Inflammatory macrophage treated with lipopolysaccharide for 4 hours (primary cell): ENCODE results near the gene CSRP1.

Experiments used
- DNase-seq: peaks from one replicate; pipeline ENCODE4 v3.0.0-alpha.2; 2020

The CSRP1 gene

DNA sequence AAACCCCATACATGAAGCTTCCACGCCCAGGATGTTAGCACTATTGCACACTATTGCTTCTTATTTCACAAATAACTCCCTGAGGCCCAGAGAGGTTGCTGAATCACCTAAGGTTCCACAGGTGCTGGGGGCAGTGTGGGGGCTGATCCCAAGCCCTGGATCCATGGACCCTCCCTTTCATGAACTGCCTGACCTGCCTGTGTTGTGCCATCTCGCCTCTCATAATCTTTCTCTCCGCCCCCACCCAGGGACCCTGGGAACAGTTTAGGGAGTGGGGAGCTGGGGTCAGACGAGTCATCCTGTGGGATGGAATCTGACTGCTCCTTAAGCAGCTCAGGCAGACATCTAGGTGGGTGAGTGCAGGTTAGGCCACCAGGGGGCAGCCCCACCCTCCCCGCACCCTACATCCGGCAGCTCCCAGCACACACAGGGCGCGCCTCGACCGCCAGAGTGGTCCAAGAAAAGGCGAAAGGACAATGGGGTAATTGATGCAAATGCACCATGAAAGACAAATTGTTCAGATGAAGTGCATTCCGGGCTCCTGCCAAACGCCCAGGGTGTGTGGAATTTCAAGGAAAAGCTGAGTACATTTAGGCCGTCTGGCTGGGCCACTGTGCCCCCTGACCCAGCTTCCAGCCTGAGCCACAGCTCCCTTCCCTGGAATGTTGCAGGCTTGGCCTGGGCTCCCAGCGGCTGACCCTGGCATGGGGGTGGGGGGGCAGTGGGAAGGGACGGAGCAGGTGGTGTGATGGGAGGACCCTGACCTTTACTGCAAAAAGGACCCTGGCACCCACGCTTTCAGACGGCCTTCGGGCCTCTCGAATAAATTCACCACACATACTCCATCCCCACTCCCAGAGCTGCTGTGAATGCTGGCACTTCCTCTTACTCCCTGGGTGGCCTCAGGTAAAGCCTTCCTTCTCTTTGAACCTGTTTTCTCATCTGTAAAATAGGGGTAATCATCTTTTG, 58.7 kb downstream of the CSRP1 start:
- DNase-seq: peak; percentile 61

DNA sequence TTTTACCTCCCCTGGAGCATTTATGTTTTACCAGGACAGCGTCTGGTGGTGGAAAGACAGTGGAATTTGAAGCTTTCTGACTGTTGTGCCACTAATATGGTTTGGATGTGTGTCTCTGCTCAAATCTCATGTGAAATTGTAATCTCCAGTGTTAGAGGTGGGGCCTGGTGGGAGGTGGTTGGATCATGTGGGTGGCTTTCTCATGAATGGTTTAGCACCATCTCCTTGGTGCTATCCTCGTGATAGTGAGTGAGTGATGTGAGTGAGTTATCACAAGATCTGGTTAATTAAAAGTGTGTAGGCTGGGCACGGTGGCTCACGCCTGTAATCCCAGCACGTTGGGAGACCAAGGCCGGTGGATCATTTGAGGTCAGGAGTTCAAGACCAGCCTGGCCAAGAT, 61.6 kb downstream of the CSRP1 start:
- DNase-seq: peak; percentile 50

DNA sequence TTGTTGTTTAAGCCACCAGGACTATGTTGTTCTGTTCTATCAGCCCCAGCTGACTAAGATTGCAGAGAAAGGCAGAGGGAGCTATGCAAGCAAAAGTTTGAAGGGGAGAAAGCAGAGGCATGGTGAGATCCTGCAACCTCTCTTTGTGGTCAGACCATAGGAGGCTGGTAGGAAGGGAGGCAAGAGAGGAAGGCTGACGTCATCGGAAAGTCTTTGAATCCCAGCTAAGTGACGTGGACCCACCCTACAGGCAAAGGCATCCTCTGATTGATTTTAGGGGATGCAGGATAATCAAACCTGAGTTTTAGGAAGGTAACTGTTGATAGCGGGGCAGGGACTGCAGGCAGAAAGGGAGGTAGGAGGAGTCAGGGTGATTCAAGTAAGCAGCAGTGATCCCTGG, 62.1 kb downstream of the CSRP1 start:
- peak; percentile 73 for DNase-seq

DNA sequence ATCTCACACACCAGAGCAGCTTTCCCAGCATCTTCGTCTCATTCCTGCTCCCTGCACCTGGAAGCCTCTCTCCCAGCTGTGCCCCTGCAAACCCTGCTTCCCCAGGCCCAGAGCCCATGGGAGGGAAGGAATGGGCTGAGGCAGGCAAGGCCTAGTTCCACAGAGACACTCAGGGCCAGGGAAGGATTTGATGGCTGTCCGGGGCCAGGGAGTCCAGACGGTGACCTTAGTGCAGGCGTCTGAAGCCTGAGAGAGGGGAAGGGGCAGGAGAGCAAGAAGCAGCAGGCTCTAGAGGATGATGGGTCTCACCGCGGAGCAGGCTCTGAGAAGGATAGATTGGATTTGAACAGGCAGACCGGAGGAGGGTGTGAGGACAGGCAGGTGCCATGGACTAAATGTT, 63.2 kb downstream of the CSRP1 start:
- DNase-seq: no peak

DNA sequence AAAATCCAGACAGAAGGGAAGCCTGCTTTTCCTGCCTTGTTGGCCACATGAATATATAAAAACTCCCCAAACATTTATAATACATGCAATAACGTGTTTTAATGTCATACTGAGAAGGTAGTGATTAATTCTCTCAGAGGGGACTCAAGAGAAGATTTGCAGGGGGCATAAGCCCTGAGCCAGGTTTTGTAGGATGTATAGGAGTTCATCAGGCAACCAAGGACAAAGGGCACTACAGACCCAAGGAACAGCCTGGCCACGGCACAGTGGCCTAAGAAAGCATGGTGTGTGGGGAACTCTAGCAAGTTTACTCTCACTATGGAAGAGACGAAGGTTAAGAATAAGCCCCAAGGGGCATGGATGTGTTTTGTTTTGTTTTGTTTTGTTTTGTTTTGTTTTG, 70.0 kb downstream of the CSRP1 start:
- DNase-seq: no peak

DNA sequence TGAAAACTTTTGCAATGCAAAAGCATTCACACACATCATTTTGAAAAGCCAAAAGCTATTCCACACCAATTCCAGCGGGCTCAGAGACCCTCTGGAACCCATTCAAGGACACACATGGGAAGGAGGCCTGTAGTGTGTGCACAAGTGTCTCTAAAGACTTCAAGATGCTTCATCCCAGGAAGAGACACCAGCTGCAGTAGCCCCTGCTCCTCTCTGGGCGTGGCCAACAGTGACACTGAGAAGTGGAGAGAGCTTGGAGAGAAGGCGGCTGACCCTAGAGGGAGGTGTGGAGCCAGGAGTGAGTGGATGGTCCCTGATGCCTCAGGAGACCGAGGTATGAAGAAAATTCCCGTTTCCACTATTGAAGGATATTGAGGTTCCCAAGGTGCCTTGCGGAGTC, 70.5 kb downstream of the CSRP1 start:
- DNase-seq: no peak

DNA sequence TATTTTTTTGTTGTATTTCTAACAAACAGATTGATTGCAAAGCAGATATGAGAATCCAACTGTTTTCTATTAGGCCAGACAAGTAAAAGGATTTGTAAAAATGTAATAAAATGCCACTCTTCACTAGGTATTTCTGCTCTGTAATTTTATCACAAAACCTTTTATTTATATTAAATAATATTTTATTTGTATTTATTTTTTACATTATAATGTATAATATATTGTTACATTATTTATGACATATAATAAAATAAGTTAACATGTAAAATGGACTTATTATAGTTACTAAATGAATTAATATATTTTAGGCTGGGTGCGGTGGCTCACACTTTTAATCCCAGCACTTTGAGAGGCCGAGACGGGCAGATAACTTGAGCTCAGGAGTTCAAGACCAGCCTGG, 72.7 kb downstream of the CSRP1 start:
- DNase-seq: no peak

DNA sequence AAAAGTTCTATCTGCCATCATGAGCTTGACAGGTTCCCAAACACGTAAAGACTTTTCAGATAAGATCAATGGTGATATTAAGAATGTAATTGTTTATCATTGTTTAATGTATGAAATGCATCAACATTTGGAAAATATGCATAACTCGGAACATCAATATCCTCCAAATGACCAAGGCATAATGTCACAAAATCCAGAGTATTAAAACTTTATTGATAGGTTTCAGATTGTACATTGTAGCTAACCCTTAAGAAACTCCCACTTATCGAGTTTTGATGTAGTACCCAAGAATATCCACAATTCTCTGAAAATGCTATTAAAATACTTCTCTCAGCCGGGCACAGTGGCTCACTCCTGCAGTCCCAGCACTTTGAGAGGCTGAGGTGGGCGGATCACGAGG, 73.3 kb downstream of the CSRP1 start:
- DNase-seq: no peak
